ENCODE results near the gene DDO.
A peak's percentile ranks its signal among the peaks of the same experiment; 100 is the strongest.

DDO gene

DNA sequence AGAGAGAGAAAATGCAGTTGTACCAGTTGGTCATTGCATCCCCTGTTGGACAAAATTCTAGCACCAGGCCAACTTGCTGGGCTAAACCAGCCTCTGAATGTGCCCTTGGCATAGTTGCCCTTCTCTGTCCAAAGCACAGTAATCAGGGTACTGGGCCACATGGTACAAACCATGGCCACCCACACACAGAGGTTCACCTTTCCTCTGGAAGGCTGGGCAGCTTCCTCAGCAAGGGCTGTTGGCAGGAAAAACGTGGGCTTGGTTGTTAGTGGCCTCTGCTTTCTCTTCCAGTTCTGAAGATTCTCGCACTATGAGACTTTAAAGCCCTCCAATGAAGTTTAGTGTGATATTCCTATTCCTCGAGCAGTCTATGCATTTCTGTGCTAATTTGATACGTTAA, 706 bp downstream of the DDO start:
- H3K4me3 Mint-ChIP-seq, result no peak overlapping the region
- DNase-seq, result no peak
- TF ChIP-seq, protein P1, sequence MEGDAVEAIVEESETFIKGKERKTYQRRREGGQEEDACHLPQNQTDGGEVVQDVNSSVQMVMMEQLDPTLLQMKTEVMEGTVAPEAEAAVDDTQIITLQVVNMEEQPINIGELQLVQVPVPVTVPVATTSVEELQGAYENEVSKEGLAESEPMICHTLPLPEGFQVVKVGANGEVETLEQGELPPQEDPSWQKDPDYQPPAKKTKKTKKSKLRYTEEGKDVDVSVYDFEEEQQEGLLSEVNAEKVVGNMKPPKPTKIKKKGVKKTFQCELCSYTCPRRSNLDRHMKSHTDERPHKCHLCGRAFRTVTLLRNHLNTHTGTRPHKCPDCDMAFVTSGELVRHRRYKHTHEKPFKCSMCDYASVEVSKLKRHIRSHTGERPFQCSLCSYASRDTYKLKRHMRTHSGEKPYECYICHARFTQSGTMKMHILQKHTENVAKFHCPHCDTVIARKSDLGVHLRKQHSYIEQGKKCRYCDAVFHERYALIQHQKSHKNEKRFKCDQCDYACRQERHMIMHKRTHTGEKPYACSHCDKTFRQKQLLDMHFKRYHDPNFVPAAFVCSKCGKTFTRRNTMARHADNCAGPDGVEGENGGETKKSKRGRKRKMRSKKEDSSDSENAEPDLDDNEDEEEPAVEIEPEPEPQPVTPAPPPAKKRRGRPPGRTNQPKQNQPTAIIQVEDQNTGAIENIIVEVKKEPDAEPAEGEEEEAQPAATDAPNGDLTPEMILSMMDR (IDR thresholded peaks at IDR 0.05), result no peak
- peak overlapping the region; percentile 39 for H3K27ac Mint-ChIP-seq
- peaks cover 3% of the 10 kb centered on the region for H3K9me3 Mint-ChIP-seq
- no peaks in the 10 kb centered on the region for H3K36me3 Mint-ChIP-seq (ENCODE audit: low read depth)
- H3K4me1 Mint-ChIP-seq, result no peaks in the 10 kb centered on the region
- H3K27me3 Mint-ChIP-seq (ENCODE audit: low read depth, poor library complexity), result peaks cover 5% of the 10 kb centered on the region

DNA sequence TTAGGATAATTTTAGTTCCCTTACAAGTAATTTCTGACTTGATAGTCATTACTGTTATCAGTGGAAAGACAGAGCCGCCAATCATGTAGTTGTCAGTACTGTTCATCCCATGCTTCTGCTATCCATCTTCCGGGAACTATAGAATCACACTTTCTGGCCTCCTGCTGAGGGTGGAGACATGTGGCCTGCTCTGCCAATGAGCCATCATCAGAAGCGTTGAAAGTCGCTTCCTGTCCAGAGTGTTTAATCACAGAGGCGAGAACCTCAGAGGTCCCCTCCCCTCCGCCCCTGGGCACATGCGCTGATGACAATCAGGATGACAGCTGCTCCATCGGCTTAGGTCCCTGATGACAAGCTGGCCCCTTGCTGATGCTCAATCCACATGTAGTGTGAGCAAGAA, 3.0 kb downstream of the DDO start:
- Mint-ChIP-seq H3K4me3 (no peak overlapping the region), H3K4me1 (no peaks in the 10 kb centered on the region), H3K27ac (no peak overlapping the region), H3K27me3 (ENCODE audit: low read depth, poor library complexity) (peaks cover 8% of the 10 kb centered on the region), H3K9me3 (peaks cover 3% of the 10 kb centered on the region), H3K36me3 (ENCODE audit: low read depth) (no peaks in the 10 kb centered on the region)
- no peak for DNase-seq
- TF ChIP-seq, protein P1 (IDR thresholded peaks at IDR 0.05), result no peak

DNA sequence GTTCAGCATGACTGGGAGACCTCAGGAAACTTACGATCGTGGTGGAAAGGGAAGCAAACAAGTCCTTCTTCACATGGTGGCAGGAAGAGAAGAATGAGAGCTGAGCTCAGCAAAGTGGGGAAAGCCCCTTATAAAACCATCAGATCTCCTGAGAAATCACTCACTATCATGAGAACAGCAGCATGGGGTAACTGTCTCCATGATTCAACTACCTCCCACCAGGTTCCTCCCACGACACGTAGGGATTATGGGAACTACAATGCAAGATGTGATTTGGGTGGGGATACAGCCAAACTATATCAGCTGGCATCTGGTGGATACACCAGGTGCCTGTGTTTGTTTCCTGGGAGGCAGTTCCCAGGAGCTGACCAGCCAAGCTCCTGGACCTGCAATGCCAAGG, 4.9 kb downstream of the DDO start:
- no peak for DNase-seq
- Mint-ChIP-seq H3K4me1 (no peaks in the 10 kb centered on the region), H3K9me3 (no peaks in the 10 kb centered on the region), H3K36me3 (ENCODE audit: low read depth) (no peaks in the 10 kb centered on the region), H3K4me3 (no peak overlapping the region), H3K27ac (peak overlapping the region; percentile 31), H3K27me3 (ENCODE audit: low read depth, poor library complexity) (peaks cover 8% of the 10 kb centered on the region)
- TF ChIP-seq, protein P1 (IDR thresholded peaks at IDR 0.05), result no peak

DNA sequence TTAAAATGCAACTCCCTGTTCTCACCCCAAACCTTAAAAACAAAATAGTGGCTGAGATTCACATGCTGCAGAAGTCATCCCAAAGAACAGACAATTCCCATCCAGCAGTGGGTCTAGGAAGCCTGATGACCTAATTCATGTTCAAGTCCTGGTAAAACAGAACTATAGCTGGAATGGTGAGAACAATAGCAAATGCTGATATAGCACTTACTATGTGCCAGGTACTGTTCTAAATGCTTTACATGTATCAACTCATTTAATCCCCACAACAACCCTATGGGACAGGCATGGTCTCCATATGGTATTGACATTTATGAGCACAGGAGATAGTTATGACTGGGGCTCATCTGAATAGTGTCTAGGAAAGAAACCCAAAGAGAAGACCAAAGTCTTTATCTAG, 5.6 kb downstream of the DDO start:
- no peaks in the 10 kb centered on the region for H3K9me3 Mint-ChIP-seq
- no peak overlapping the region for H3K4me3 Mint-ChIP-seq
- no peak overlapping the region for H3K27ac Mint-ChIP-seq
- H3K36me3 Mint-ChIP-seq (ENCODE audit: low read depth), result no peaks in the 10 kb centered on the region
- H3K27me3 Mint-ChIP-seq (ENCODE audit: low read depth, poor library complexity), result peaks cover 8% of the 10 kb centered on the region
- no peaks in the 10 kb centered on the region for H3K4me1 Mint-ChIP-seq
- no peak for DNase-seq
- TF ChIP-seq, protein P1 (IDR thresholded peaks at IDR 0.05), result no peak

DNA sequence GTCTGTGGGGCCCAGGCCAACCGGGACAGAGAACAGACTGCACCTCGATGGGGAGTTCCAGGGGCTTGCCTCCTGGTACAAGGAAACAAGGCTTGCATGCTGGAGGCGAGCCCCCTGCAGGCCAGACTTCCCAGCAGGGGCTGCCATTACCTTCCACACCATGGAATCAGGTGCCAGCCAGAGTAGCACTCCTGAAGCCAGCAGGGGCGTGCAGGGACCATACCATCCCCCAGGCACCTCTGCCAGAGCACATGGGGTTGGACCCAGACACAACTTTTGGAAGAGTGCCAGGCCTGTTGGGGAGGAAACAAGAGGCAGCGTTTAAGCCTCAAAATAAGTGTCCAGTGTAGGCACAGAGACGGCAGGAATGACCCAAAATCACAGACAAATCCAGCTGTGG, 6.5 kb downstream of the DDO start:
- no peak for DNase-seq

DNA sequence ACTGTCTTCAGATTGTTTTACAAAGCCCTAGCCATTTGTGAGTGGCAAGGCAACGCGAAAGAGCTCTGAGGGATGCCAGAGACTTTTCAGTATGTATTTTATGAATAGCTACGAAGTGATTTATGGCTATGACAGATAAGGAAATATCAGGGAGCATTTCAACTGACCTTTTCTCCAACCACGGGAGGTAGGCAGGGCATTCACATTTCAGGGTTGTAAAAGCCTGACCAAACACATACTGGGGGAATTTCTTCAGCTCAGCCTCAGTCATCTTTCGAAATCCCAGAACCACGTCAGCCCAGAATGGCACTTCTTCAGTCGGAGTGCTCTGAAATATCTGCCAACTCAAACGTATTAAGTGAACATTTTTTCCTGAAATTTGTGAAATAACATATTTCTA, 10.8 kb downstream of the DDO start:
- no peaks in the 10 kb centered on the region for H3K36me3 Mint-ChIP-seq (ENCODE audit: low read depth)

More for the DNA sequence above, 6.5 kb downstream of the DDO start:
- H3K27me3 Mint-ChIP-seq (ENCODE audit: low read depth, poor library complexity), result peaks cover 8% of the 10 kb centered on the region
- TF ChIP-seq, protein P1 (IDR thresholded peaks at IDR 0.05), result no peak
- no peak overlapping the region for H3K4me3 Mint-ChIP-seq
- H3K27ac Mint-ChIP-seq, result no peak overlapping the region
- no peaks in the 10 kb centered on the region for H3K36me3 Mint-ChIP-seq (ENCODE audit: low read depth)
- no peaks in the 10 kb centered on the region for H3K4me1 Mint-ChIP-seq
- no peaks in the 10 kb centered on the region for H3K9me3 Mint-ChIP-seq

More for the DNA sequence above, 10.8 kb downstream of the DDO start:
- no peak overlapping the region for H3K27ac Mint-ChIP-seq
- H3K9me3 Mint-ChIP-seq, result no peaks in the 10 kb centered on the region
- H3K27me3 Mint-ChIP-seq (ENCODE audit: low read depth, poor library complexity), result peaks cover 6% of the 10 kb centered on the region
- no peak for DNase-seq
- no peak overlapping the region for H3K4me3 Mint-ChIP-seq
- H3K4me1 Mint-ChIP-seq, result no peaks in the 10 kb centered on the region
- TF ChIP-seq, protein P1 (IDR thresholded peaks at IDR 0.05), result no peak

Measured in nephron progenitor cell (in vitro differentiated cells).